ENCODE data around the gene XPNPEP1. TPM values are rescaled to one million over a fixed set of nuclear protein-coding genes. Genes with fewer than 3 reads are reported as not detected.
A peak's percentile ranks its signal among the peaks of the same experiment; 100 is the strongest.

XPNPEP1 gene
- polyA plus RNA-seq, 5 donors, result 72.5 to 89.6 (median 81.6) TPM

GRCh38 chr10:109866995-109867635 is 56.2 kb downstream of the XPNPEP1 start:
- DNase-seq, result no peak

- peak in 1 of 2 donors; percentile 19 for DNase-seq
Observed at GRCh38 chr10:109866168-109866994, 56.9 kb downstream of the XPNPEP1 start.

GRCh38 chr10:109863775-109864174 is 59.5 kb downstream of the XPNPEP1 start:
- DNase-seq, result no peak

GRCh38 chr10:109862738-109863137 is 60.6 kb downstream of the XPNPEP1 start:
- no peak for DNase-seq

- no peak for DNase-seq
Observed at GRCh38 chr10:109862041-109862440, 61.3 kb downstream of the XPNPEP1 start.

- DNase-seq, result no peak
Observed at GRCh38 chr10:109861081-109861480, 62.2 kb downstream of the XPNPEP1 start.

GRCh38 chr10:109859221-109859620 is 64.1 kb downstream of the XPNPEP1 start:
- DNase-seq, result no peak

- no peak for DNase-seq
Observed at GRCh38 chr10:109855746-109856145, 67.6 kb downstream of the XPNPEP1 start.

GRCh38 chr10:109853921-109854320 is 69.4 kb downstream of the XPNPEP1 start:
- no peak for DNase-seq

- DNase-seq, result peak; percentile 53 to 73
Observed at GRCh38 chr10:109852475-109853037, 70.8 kb downstream of the XPNPEP1 start.

GRCh38 chr10:109851616-109852474 is 71.5 kb downstream of the XPNPEP1 start:
- DNase-seq, result no peak

GRCh38 chr10:109846832-109847231 is 76.5 kb downstream of the XPNPEP1 start:
- DNase-seq, result no peak

- no peak for DNase-seq
Observed at GRCh38 chr10:109845308-109845707, 78.0 kb downstream of the XPNPEP1 start.

- no peak for DNase-seq
Observed at GRCh38 chr10:109838592-109839244, 84.6 kb downstream of the XPNPEP1 start.

- DNase-seq, result no peak
Observed at GRCh38 chr10:109837384-109837783, 85.9 kb downstream of the XPNPEP1 start.

GRCh38 chr10:109835257-109835656 is 88.1 kb downstream of the XPNPEP1 start:
- no peak for DNase-seq

GRCh38 chr10:109831846-109832245 is 91.5 kb downstream of the XPNPEP1 start:
- no peak for DNase-seq

- DNase-seq, result no peak
Observed at GRCh38 chr10:109824206-109824605, 99.1 kb downstream of the XPNPEP1 start.

GRCh38 chr10:109823196-109823595 is 100.1 kb downstream of the XPNPEP1 start:
- DNase-seq, result no peak

GRCh38 chr10:109821672-109822071 is 101.6 kb downstream of the XPNPEP1 start:
- no peak for DNase-seq
